ENCODE data around the gene SETDB1. TPM values are rescaled to one million over a fixed set of nuclear protein-coding genes. Genes with fewer than 3 reads are reported as not detected.

SETDB1 gene
- total and polyA plus RNA-seq, 3 donors from 2014 or later, result 85.9 to 90.6 (median 89.5) TPM

DNA sequence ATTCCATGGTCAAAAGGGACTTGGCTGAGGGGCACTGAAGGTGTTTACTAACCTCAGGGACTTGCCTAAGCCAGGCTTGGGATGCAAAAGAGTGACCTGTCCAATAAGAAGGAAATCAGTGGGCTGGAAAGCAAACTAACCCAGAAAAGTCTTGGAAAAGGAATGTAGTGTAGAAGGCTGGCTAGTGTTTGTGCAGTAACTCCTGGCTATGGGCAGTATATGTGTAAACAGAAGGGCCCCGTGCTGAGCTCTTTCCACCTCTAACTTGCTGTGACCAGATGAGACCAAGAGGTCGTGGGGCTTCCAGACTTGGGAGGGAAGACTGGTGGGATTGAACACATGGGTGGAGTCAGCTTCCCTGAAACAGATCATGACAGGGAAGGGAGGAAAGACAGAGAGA is 76.4 kb downstream of the SETDB1 start:
- H3K9me3 ChIP-seq, result no peaks in the 10 kb centered on the region
- 44 to 63% methylated on average over 2 of the region's 2 CpGs for WGBS, 2 donors
- no peak overlapping the region for H3K4me3 ChIP-seq
- no peaks in the 10 kb centered on the region for H3K27me3 ChIP-seq
- peaks cover 27% of the 10 kb centered on the region for H3K4me1 ChIP-seq
- no peaks in the 10 kb centered on the region for H3K36me3 ChIP-seq (ENCODE audit: low read depth, missing control alignments)
- intact Hi-C loops (cut with DNase I; ENCODE audit: low total_unique reads), result no loop called here
- DNase-seq, result no peak
- H3K27ac ChIP-seq, result peak overlapping the region in 1 of 2 donors; percentile 48
- TF ChIP-seq POLR2A (IDR thresholded peaks at IDR 0.05), result no peak
- TF ChIP-seq, protein P1, sequence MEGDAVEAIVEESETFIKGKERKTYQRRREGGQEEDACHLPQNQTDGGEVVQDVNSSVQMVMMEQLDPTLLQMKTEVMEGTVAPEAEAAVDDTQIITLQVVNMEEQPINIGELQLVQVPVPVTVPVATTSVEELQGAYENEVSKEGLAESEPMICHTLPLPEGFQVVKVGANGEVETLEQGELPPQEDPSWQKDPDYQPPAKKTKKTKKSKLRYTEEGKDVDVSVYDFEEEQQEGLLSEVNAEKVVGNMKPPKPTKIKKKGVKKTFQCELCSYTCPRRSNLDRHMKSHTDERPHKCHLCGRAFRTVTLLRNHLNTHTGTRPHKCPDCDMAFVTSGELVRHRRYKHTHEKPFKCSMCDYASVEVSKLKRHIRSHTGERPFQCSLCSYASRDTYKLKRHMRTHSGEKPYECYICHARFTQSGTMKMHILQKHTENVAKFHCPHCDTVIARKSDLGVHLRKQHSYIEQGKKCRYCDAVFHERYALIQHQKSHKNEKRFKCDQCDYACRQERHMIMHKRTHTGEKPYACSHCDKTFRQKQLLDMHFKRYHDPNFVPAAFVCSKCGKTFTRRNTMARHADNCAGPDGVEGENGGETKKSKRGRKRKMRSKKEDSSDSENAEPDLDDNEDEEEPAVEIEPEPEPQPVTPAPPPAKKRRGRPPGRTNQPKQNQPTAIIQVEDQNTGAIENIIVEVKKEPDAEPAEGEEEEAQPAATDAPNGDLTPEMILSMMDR (IDR thresholded peaks at IDR 0.05), result no peak

DNA sequence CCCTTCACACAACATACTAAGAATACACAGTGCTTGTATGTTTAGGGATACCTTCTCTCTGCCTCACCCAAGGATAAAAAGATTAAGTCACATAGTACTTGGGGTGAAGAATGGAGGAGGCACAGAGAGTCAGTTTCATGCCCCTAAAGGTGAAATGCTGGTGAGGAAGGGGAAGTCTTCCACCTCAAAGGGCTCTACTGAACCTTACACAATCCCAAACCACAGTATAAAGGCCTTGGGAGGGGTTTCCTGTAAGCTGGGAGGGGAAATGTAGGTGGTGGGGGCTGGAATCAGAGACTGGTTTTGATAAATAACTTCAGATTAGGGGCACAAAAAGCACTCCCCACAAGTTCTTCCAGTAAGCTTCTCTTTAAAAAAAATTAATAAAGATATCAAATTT is 77.0 kb downstream of the SETDB1 start:
- DNase-seq, result no peak
- intact Hi-C loops (cut with DNase I; ENCODE audit: low total_unique reads), result no loop called here
- Histone ChIP-seq H3K27me3 (no peaks in the 10 kb centered on the region), H3K4me1 (peaks cover 31% of the 10 kb centered on the region), H3K27ac (peak overlapping the region in 1 of 2 donors; percentile 63), H3K9me3 (no peaks in the 10 kb centered on the region), H3K4me3 (no peak overlapping the region), H3K36me3 (ENCODE audit: low read depth, missing control alignments) (no peaks in the 10 kb centered on the region)
- no peak for TF ChIP-seq POLR2A (IDR thresholded peaks at IDR 0.05)
- TF ChIP-seq, protein P1 (IDR thresholded peaks at IDR 0.05), result no peak

DNA sequence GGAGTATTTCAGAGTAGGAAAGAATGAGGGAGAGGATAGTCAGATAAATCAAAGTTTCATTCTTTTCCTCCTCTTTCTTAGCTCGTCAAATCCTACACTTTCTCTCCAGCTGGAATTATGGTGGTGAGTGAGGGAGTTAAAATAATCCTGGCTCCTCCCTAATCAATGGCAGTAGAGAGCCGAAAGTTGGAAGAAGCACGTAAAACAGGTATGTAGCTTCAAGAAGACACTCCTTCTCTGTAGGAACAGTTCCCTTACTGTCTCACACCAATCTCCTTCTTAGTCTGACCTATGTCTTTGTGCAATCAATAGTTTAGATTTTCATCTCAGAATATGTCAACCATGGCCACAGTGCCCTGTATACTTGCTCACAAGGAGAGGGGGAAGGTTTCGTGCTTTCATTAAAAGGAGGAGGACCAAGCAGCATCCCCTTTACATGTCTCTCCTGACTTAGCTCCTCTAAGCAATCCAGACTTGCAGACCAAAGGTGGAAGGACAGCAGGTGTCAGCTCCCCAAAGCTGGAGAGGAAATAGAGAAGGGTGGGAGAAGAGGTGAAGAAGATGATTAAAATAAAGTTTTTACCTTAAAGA is 79.7 kb downstream of the SETDB1 start:
- H3K27ac ChIP-seq, result peak overlapping the region; percentile 93 to 95
- H3K27me3 ChIP-seq, result no peaks in the 10 kb centered on the region
- H3K36me3 ChIP-seq (ENCODE audit: low read depth, missing control alignments), result no peaks in the 10 kb centered on the region
- TF ChIP-seq POLR2A (IDR thresholded peaks at IDR 0.05), result no peak
- TF ChIP-seq, protein P1 (IDR thresholded peaks at IDR 0.05), result no peak
- H3K4me1 ChIP-seq, result peaks cover 40% of the 10 kb centered on the region
- 18 to 29% methylated on average over 4 of the region's 4 CpGs for WGBS, 2 donors
- no peak for DNase-seq
- intact Hi-C loops (cut with DNase I; ENCODE audit: low total_unique reads), result no loop called here
- H3K4me3 ChIP-seq, result peak overlapping the region; percentile 61 to 64
- H3K9me3 ChIP-seq, result no peaks in the 10 kb centered on the region

DNA sequence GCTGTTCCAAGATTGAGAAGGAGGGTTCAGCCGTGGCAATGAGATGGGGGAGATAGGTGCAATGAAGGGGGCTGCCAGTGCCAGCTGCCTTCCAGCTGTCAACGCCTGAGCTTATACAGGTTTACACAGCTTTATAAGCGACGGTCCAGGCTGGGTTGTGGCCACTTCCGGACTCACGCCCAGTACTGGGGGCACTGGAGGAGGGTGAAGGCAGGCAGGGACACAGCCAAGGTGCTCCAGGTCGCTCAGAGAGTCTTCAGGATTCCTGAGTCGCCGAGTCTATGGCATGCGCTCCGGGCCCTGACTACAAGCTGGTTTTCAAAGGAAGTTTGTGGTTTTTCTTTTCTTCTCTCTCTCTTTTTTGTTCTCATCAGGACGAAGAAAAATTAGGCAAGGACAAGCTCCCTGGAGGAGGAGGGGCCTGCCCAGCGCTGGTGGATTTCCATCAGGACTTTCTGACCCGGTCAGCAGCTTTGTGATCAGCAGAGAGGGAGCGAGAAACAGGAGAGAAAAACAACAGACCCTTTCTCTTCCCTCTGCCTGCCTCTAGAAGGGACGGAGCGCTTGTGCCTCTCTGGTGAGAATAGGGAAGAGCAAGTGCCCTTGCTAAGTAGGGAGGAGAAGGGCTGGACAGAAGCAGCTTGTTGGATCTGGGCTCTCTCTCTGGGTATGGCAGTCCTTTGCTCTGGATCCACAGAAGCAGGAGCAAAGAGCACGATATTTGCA is 80.3 kb downstream of the SETDB1 start, which contains the start of gene MINDY1:
Gene MINDY1, minus strand, starts transcription at position 576 of the 726 bp plus-strand sequence. CDS start 4,285 bp downstream, outside the sequence.
- peak; percentile 11 for TF ChIP-seq POLR2A (IDR thresholded peaks at IDR 0.05)
- TF ChIP-seq, protein P1 (IDR thresholded peaks at IDR 0.05), result peak in 2 of 3 experiments; percentile 18 to 28
- Histone ChIP-seq H3K27me3 (no peaks in the 10 kb centered on the region), H3K4me3 (peak within 1 kb of the TSS; percentile 81 to 89), H3K36me3 (ENCODE audit: low read depth, missing control alignments) (no peaks in the 10 kb centered on the region), H3K9me3 (no peaks in the 10 kb centered on the region), H3K27ac (peak within 1 kb of the TSS; percentile 93 to 95), H3K4me1 (peaks cover 40% of the 10 kb centered on the region)
- 11 to 28% methylated on average over 18 of the region's 18 CpGs for WGBS, 2 donors
- DNase-seq, result peak; percentile 85
- intact Hi-C loops (cut with DNase I; ENCODE audit: low total_unique reads), result no loop called here
